ENCODE measurements around the gene MMRN2.

GRCh38 chr10:86944907-86945306 is 12.5 kb downstream of the MMRN2 start:
- no peak for TF ChIP-seq CTCF (IDR thresholded peaks at IDR 0.05)
- no peak for TF ChIP-seq POLR2A (IDR thresholded peaks at IDR 0.05)
